MCF 10A (cell line): ENCODE data around the gene QRICH2. TPM values are rescaled to one million over a fixed set of nuclear protein-coding genes. Genes with fewer than 3 reads are reported as not detected.

Experiments used
- BruUV-seq: library from RNA; stranded (reverse); fragments of 400-500 nt; replicated peaks from 2 replicates; lab custom pipeline; 2021; lab: Mats Ljungman, UMichigan
- CTCF ChIA-PET: fragments of 300-600 bp; sonication (Branson Sonifier 250); formaldehyde crosslinking; extraction: SDS; loops from one replicate; lab custom pipeline; 2021; ENCODE audit warnings: antibody characterized with exemption, inconsistent platforms; lab: Yijun Ruan, JAX
- POLR2A ChIA-PET: fragments of 300-600, 350-650 bp; sonication (Branson Sonifier 250); formaldehyde crosslinking; extraction: SDS; loops from one replicate; lab custom pipeline; 2020; ENCODE audit warnings: antibody characterized with exemption, inconsistent platforms; lab: Yijun Ruan, JAX
- DNase-seq: peaks from one replicate; pipeline ENCODE4 v3.0.0-alpha.2; 2018; ENCODE audit not compliant: unreplicated experiment
- H3K27ac Mint-ChIP-seq: one replicate; pipeline ENCODE4 v1.8.0; 2022; ENCODE audit warnings: mild to moderate bottlenecking, low read depth, mixed read lengths; ENCODE audit not compliant: unreplicated experiment
- H3K27me3 Mint-ChIP-seq: one replicate; pipeline ENCODE4 v1.8.0; 2022; ENCODE audit warnings: mixed read lengths; ENCODE audit not compliant: insufficient read depth, unreplicated experiment
- H3K36me3 Mint-ChIP-seq: one replicate; pipeline ENCODE4 v1.8.0; 2022; ENCODE audit warnings: mild to moderate bottlenecking, moderate library complexity, mixed read lengths; ENCODE audit not compliant: insufficient read depth, unreplicated experiment
- H3K4me1 Mint-ChIP-seq: one replicate; pipeline ENCODE4 v1.8.0; 2022; ENCODE audit warnings: mixed read lengths; ENCODE audit not compliant: insufficient read depth, unreplicated experiment
- H3K4me3 Mint-ChIP-seq: one replicate; pipeline ENCODE4 v1.8.0; 2022; ENCODE audit warnings: mild to moderate bottlenecking, moderate library complexity, mixed read lengths; ENCODE audit not compliant: unreplicated experiment
- H3K9me3 Mint-ChIP-seq: one replicate; pipeline ENCODE4 v1.8.0; 2022; ENCODE audit warnings: mixed read lengths; ENCODE audit not compliant: unreplicated experiment
- intact Hi-C: fragments of 100-400 bp; cut with micrococcal nuclease; formaldehyde crosslinking; loops from 2 replicates; pipeline ENCODE4 v1.14.1; 2022
- total RNA-seq: library from RNA; stranded (reverse); gene quantifications from 2 replicates; pipeline ENCODE4 v1.2.3, GENCODE V29; 2022
- TF ChIP-seq, protein P1 (sequence below): fragments of 200-600 bp; IDR thresholded peaks from one replicate; pipeline ENCODE4 v1.8.0; 2022; ENCODE audit warnings: antibody characterized with exemption, mild to moderate bottlenecking; ENCODE audit not compliant: unreplicated experiment

QRICH2 gene
- total RNA-seq, 1 experiment from 2014 or later: 0.56 TPM

- POLR2A ChIA-PET: interaction anchor here (1.7 kb wide), 1 partner anchor 10 kb away, joined by 6 read pairs; no protein-coding TSS in a partner anchor
- intact Hi-C loops: loop anchor here (5.0 kb wide), 1 partner anchor 94 kb away; no protein-coding TSS in a partner anchor
- no TSS peak for BruUV-seq
- DNase-seq: peak; percentile 38
- no peaks in the 10 kb centered on the region for H3K27me3 Mint-ChIP-seq
- CTCF ChIA-PET: no interaction called here
- H3K4me3 Mint-ChIP-seq: no peak overlapping the region
- peaks cover 12% of the 10 kb centered on the region for H3K36me3 Mint-ChIP-seq
- H3K9me3 Mint-ChIP-seq: no peaks in the 10 kb centered on the region
- TF ChIP-seq, protein P1, sequence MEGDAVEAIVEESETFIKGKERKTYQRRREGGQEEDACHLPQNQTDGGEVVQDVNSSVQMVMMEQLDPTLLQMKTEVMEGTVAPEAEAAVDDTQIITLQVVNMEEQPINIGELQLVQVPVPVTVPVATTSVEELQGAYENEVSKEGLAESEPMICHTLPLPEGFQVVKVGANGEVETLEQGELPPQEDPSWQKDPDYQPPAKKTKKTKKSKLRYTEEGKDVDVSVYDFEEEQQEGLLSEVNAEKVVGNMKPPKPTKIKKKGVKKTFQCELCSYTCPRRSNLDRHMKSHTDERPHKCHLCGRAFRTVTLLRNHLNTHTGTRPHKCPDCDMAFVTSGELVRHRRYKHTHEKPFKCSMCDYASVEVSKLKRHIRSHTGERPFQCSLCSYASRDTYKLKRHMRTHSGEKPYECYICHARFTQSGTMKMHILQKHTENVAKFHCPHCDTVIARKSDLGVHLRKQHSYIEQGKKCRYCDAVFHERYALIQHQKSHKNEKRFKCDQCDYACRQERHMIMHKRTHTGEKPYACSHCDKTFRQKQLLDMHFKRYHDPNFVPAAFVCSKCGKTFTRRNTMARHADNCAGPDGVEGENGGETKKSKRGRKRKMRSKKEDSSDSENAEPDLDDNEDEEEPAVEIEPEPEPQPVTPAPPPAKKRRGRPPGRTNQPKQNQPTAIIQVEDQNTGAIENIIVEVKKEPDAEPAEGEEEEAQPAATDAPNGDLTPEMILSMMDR: no peak
- H3K27ac Mint-ChIP-seq: no peak overlapping the region
- peaks cover 6% of the 10 kb centered on the region for H3K4me1 Mint-ChIP-seq
Observed at GRCh38 chr17:76276461-76277299, 31.4 kb downstream of the QRICH2 start.

GRCh38 chr17:76276069-76276431 is 32.0 kb downstream of the QRICH2 start:
- intact Hi-C loops: loop anchor here (5.0 kb wide), 1 partner anchor 94 kb away; no protein-coding TSS in a partner anchor
- H3K36me3 Mint-ChIP-seq: peaks cover 14% of the 10 kb centered on the region
- no peak overlapping the region for H3K4me3 Mint-ChIP-seq
- H3K9me3 Mint-ChIP-seq: no peaks in the 10 kb centered on the region
- H3K27me3 Mint-ChIP-seq: no peaks in the 10 kb centered on the region
- BruUV-seq: no TSS peak
- H3K4me1 Mint-ChIP-seq: peaks cover 6% of the 10 kb centered on the region
- CTCF ChIA-PET: no interaction called here
- H3K27ac Mint-ChIP-seq: no peak overlapping the region
- TF ChIP-seq, protein P1: no peak
- no peak for DNase-seq
- POLR2A ChIA-PET: interaction anchor here (0.7 to 1.7 kb wide), 2 partner anchors 9 to 62 kb away, joined by 3 to 6 read pairs; no protein-coding TSS in a partner anchor

- Mint-ChIP-seq H3K27ac (no peak overlapping the region), H3K36me3 (peaks cover 19% of the 10 kb centered on the region), H3K27me3 (no peaks in the 10 kb centered on the region), H3K9me3 (no peaks in the 10 kb centered on the region), H3K4me1 (peaks cover 6% of the 10 kb centered on the region), H3K4me3 (no peak overlapping the region)
- DNase-seq: no peak
- intact Hi-C loops: loop anchor here (5.0 kb wide), 1 partner anchor 93 kb away; no protein-coding TSS in a partner anchor
- TF ChIP-seq, protein P1: no peak
- no TSS peak for BruUV-seq
- POLR2A ChIA-PET: interaction anchor here (0.7 to 1.7 kb wide), 2 partner anchors 9 to 62 kb away, joined by 3 to 6 read pairs; no protein-coding TSS in a partner anchor
- CTCF ChIA-PET: interaction anchor here (0.6 to 1.6 kb wide), 2 partner anchors 12 to 370 kb away, joined by 3 to 6 read pairs; no protein-coding TSS in a partner anchor
Observed at GRCh38 chr17:76275382-76276068, 32.6 kb downstream of the QRICH2 start.
